ENCODE results near the gene ACSL5. TPM values are rescaled to one million over a fixed set of nuclear protein-coding genes. Genes with fewer than 3 reads are reported as not detected.
"Not testable (repeated sequence)": the region's sequence is repeated elsewhere in the genome, so short reads cannot be mapped to it uniquely, and the experiment has no call there.

The ACSL5 gene
- total and polyA plus RNA-seq, 2 of the 8 experiments (the other 6 are each of a cell fraction or from before 2014, with no cell fraction given), result not detected

DNA sequence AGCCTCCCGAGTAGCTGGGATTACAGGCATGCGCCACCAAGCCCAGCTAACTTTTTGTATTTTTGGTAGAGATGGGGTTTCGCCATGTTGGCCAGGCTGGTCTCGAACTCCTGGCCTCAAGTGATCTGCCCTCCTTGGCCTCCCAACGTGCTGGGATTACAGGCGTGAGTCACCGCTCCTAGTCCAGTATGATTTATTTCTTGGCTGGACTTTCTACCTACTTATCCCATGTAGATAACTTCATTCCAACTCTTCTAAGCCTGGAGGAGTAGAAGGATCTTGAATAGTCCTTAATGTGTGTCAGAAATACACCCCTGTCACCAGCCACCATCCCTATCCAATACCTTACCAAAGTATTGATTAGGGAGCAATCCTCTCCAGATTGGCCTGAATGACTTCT is 14.1 kb downstream of the ACSL5 start:
- H3K18ac ChIP-seq (ENCODE audit: extremely low read depth, low read length); H3K4me1 ChIP-seq (replicated peaks in 1 of 4; ENCODE audit: control insufficient read depth in 3 of 4, insufficient read depth in 4 of 4, low read length in 3 of 4); H2AK5ac ChIP-seq (ENCODE audit: low read depth, low read length); H4K5ac ChIP-seq (ENCODE audit: insufficient read length, low read depth, low read length); H3K56ac ChIP-seq (replicated peaks; ENCODE audit: insufficient read length, low read depth, low read length); H2BK20ac ChIP-seq (ENCODE audit: low read length); H2BK5ac ChIP-seq (ENCODE audit: low read depth, low read length); H3K23me2 ChIP-seq (ENCODE audit: low read depth, low read length); H3K23ac ChIP-seq (ENCODE audit: insufficient read length); FAIRE-seq; H3K27ac ChIP-seq (ENCODE audit: low read depth, low read length); H3K79me2 ChIP-seq (ENCODE audit: control insufficient read depth in 1 of 2, insufficient read depth in 2 of 2, low read length in 2 of 2); H3K4me2 ChIP-seq (ENCODE audit: insufficient read depth in 1 of 2, low read depth in 2 of 2, low read length in 2 of 2); H4K91ac ChIP-seq (replicated peaks; ENCODE audit: insufficient read length, low read length); H4K20me1 ChIP-seq (replicated peaks in 1 of 2; ENCODE audit: control insufficient read depth in 1 of 2, insufficient read depth in 2 of 2, low read length in 2 of 2); H3K36me3 ChIP-seq (ENCODE audit: control insufficient read depth in 2 of 4, insufficient read depth in 4 of 4, low read length in 3 of 4); H2AFZ ChIP-seq (ENCODE audit: low read length); POLR2A ChIA-PET (ENCODE audit: partially characterized antibody); H3K14ac ChIP-seq (ENCODE audit: insufficient read length); H2BK15ac ChIP-seq (ENCODE audit: low read length); H3K79me1 ChIP-seq (ENCODE audit: low read depth, low read length); H3K27me3 ChIP-seq (replicated peaks in 1 of 4; ENCODE audit: control insufficient read depth in 3 of 4, extremely low read depth in 1 of 4, insufficient read depth in 3 of 4, low read length in 3 of 4); DNase-seq (ENCODE audit: low read depth in 1 of 2, low spot score in 2 of 2); H3K9me3 ChIP-seq (ENCODE audit: insufficient read depth in 2 of 2, low read depth in 1 of 2, low read length in 1 of 2); H3K4ac ChIP-seq (replicated peaks; ENCODE audit: insufficient read length, low read depth, low read length); H3K4me3 ChIP-seq (ENCODE audit: extremely low read depth in 1 of 4, insufficient read depth in 2 of 4, low read depth in 3 of 4, low read length in 4 of 4); H4K8ac ChIP-seq (ENCODE audit: extremely low read depth, insufficient read depth, low read length); H3K9ac ChIP-seq (replicated peaks in 1 of 4; ENCODE audit: extremely low read depth in 1 of 4, low read depth in 3 of 4, low read length in 3 of 4); H2BK120ac ChIP-seq (replicated peaks; ENCODE audit: low read depth, low read length); H2BK12ac ChIP-seq (ENCODE audit: low read depth, low read length): not testable (repeated sequence)
- CTCF ChIA-PET (ENCODE audit: partially characterized antibody), result interaction anchor here (0.5 to 1.2 kb wide), 2 partner anchors 69 to 112 kb away, joined by 3 to 4 read pairs; no protein-coding TSS in a partner anchor
- WGBS, 2 experiments (ENCODE audit: extremely low coverage in 1 of 2, insufficient coverage in 1 of 2, insufficient read length in 1 of 2, insufficient replicate concordance in 2 of 2, low coverage in 1 of 2, low lambda C conversion rate in 2 of 2, missing lambda C conversion rate in 1 of 2), result 94% methylated on average over 7 of the region's 7 CpGs; no CpG with 5 or more reads in 1 of the 2 experiments
